Activated T-cell treated with anti-CD3 and anti-CD28 coated beads, Interleukin-2, amount 50 U/mL, for 24 hours (primary cell): ENCODE data around the gene ARID3B.

ENCODE experiments used
- DNase-seq: peaks from one replicate; pipeline ENCODE4 v3.0.0-alpha.2; 2020
- H3K27ac Mint-ChIP-seq: 2 replicates; pipeline ENCODE4 v1.8.0; 2020; ENCODE audit warnings: mild to moderate bottlenecking, mixed read lengths
- H3K27me3 Mint-ChIP-seq: 2 replicates; pipeline ENCODE4 v1.8.0; 2020; ENCODE audit warnings: mixed read lengths
- H3K36me3 Mint-ChIP-seq: 2 replicates; pipeline ENCODE4 v1.8.0; 2020; ENCODE audit warnings: low read depth, mixed read lengths
- H3K4me1 Mint-ChIP-seq: 2 replicates; pipeline ENCODE4 v1.8.0; 2020; ENCODE audit warnings: low read depth, mixed read lengths
- H3K4me3 Mint-ChIP-seq: 2 replicates; pipeline ENCODE4 v1.8.0; 2020; ENCODE audit warnings: mild to moderate bottlenecking, moderate library complexity, mixed read lengths
- H3K9me3 Mint-ChIP-seq: 2 replicates; pipeline ENCODE4 v1.8.0; 2020; ENCODE audit warnings: mixed read lengths

ARID3B gene

GRCh38 chr15:74635228-74635627 is 94.2 kb downstream of the ARID3B start:
- no peak overlapping the region for H3K27ac Mint-ChIP-seq
- peaks cover 87% of the 10 kb centered on the region for H3K36me3 Mint-ChIP-seq
- H3K9me3 Mint-ChIP-seq, result no peaks in the 10 kb centered on the region
- H3K4me1 Mint-ChIP-seq, result no peaks in the 10 kb centered on the region
- H3K4me3 Mint-ChIP-seq, result no peak overlapping the region
- no peaks in the 10 kb centered on the region for H3K27me3 Mint-ChIP-seq
- peak; percentile 81 for DNase-seq

DNA sequence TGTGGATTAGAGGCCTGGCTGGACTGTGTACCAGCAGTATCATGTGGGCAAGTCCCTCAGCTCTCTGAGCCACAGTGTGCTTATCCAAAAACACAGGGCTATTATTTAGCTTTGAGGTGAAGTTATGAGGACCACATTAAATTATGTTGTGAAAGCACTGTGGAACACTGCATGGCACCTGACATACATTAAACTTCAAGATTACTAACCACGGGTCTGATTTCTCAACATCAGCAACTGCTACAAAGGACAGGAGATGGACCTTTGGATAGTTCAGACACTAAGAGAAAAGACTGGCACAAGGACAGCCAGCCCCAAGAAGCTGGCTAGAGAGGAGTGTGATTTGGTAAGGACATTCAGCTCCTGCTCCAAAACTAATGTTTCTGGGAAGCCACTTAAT is 96.0 kb downstream of the ARID3B start:
- H3K36me3 Mint-ChIP-seq, result peaks cover 81% of the 10 kb centered on the region
- H3K27me3 Mint-ChIP-seq, result no peaks in the 10 kb centered on the region

DNA sequence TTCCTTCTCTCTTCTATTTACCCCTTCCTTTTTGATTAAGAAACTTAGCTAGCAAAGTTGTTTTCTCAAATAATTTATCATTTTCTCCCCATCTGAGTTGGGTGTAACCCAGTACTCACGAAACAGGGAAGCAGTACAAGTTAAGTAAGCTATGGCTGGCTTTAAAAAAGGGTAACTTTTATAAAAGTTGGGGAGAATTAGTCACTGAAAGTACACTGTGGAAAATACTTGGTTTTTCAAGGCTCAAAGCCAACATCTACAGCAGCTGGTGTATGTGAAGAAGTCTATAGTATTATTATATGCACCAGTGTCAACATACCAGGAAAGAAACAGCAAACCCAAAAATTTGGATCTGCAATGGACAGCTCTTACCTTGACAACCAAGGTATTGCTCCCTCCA is 100.1 kb downstream of the ARID3B start:
- Mint-ChIP-seq H3K4me1 (peaks cover 20% of the 10 kb centered on the region), H3K36me3 (peaks cover 50% of the 10 kb centered on the region), H3K9me3 (no peaks in the 10 kb centered on the region), H3K4me3 (no peak overlapping the region), H3K27me3 (no peaks in the 10 kb centered on the region), H3K27ac (peak overlapping the region; percentile 71)
- DNase-seq, result no peak

More for the DNA sequence above, 96.0 kb downstream of the ARID3B start:
- DNase-seq, result no peak
- Mint-ChIP-seq H3K27ac (peak overlapping the region; percentile 8), H3K4me3 (no peak overlapping the region), H3K4me1 (peaks cover 10% of the 10 kb centered on the region), H3K9me3 (no peaks in the 10 kb centered on the region)

DNA sequence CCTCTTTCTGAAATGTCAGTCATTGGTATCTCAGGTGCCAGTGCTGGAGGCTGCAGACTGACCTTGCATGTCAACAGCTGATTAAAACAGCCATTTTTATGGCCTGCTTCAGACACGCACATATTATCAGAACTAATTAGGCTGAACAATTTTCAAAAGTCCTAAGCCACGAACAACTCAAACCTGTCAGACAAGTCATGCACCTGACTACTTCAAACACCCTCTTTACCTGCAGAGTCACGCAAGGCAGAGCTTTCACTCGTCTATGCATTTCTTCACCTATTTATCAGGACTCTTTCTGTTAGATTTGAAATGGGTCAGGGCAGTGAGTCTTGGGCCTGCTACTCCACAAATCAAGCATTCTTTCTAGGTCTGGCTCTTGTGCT is 101.3 kb downstream of the ARID3B start:
- Mint-ChIP-seq H3K9me3 (no peaks in the 10 kb centered on the region), H3K27me3 (no peaks in the 10 kb centered on the region), H3K4me3 (no peak overlapping the region), H3K4me1 (peaks cover 20% of the 10 kb centered on the region), H3K27ac (peak overlapping the region; percentile 55), H3K36me3 (peaks cover 39% of the 10 kb centered on the region)
- DNase-seq, result no peak

DNA sequence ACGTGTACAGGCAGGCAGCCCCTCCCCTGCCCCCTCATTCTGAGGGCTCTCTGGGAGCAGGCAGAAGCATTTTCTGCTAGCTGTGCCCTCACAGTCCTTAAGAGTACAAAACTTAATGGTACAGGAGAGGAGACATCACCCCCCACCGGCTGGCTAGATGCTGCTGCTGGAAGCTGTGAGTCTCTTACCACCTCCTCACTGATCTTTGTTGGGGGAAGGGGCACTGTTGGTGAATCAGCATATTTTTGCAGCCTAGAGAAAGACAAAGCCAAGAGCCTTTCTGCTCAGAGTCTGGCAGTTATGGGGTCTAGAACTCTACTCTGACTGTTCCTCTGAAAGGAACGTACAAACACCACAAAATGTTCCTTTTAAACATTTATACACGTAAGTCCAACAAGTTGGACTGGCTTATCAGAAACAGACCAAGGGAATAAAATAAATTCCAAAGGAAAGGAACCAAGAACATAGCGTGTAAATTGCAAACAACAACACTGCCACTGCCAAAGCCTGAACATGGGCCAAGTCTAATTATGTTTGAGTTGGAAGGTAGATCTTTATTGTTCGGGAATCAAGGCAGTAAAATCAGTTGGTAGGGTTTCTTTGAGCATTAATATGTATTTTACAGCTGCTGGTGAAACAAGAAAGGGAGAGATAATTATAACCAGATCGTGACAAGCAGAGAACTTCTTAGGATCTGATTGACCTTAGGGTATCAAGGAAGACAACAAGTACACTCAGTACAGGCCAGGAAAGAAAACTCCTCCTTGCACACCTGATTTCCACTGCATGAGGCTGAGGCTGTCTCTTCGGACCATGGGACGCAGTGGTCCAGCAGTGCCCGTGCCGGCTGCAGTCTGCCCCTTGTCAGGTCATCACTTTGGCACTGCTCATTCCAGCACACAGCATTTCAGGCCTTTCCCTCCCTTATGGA is 102.0 kb downstream of the ARID3B start:
- Mint-ChIP-seq H3K4me3 (no peak overlapping the region), H3K36me3 (peaks cover 38% of the 10 kb centered on the region), H3K27ac (peak overlapping the region; percentile 55), H3K9me3 (no peaks in the 10 kb centered on the region), H3K4me1 (peaks cover 20% of the 10 kb centered on the region), H3K27me3 (no peaks in the 10 kb centered on the region)
- no peak for DNase-seq

- Mint-ChIP-seq H3K9me3 (no peaks in the 10 kb centered on the region), H3K4me3 (no peak overlapping the region), H3K27me3 (no peaks in the 10 kb centered on the region), H3K27ac (no peak overlapping the region), H3K4me1 (peaks cover 23% of the 10 kb centered on the region), H3K36me3 (peaks cover 40% of the 10 kb centered on the region)
- DNase-seq, result no peak
These were observed 102.7 kb downstream of the ARID3B start for GRCh38 chr15:74643665-74644204.

- Mint-ChIP-seq H3K36me3 (peaks cover 32% of the 10 kb centered on the region), H3K4me3 (no peak overlapping the region), H3K9me3 (no peaks in the 10 kb centered on the region), H3K4me1 (peaks cover 20% of the 10 kb centered on the region), H3K27me3 (no peaks in the 10 kb centered on the region), H3K27ac (no peak overlapping the region)
- no peak for DNase-seq
These were observed 105.5 kb downstream of the ARID3B start for GRCh38 chr15:74646480-74646879.
